Dermis microvascular lymphatic vessel endothelial cell (primary cell): ENCODE results near the gene DAZAP2. TPM values are rescaled to one million over a fixed set of nuclear protein-coding genes. Genes with fewer than 3 reads are reported as not detected.
"Not testable (repeated sequence)": the region's sequence is repeated elsewhere in the genome, so short reads cannot be mapped to it uniquely, and the experiment has no call there.

Experiments used
- DNase-seq, 2 donors: peaks; one replicate each; pipeline versions ENCODE4 v3.0.0 to v3.0.0-alpha.2; 2010; ENCODE audit warnings: low read depth in 2 of 2
- total RNA-seq: library from RNA; depleted of rRNA; stranded (reverse); fragments of >200 nt; gene quantifications from 2 replicates; pipeline ENCODE4 v1.2.1, GENCODE V29; 2014

DAZAP2 gene
- total RNA-seq, 1 donor from 2014 or later = 71.4 TPM

GRCh38 chr12:51246254-51246853 lies 7.7 kb downstream of the DAZAP2 start:
- DNase-seq = peak in 1 of 2 donors; percentile 50

GRCh38 chr12:51247523-51248206 lies 9.0 kb downstream of the DAZAP2 start:
- no peak for DNase-seq

- DNase-seq = no peak
These were observed 14.7 kb downstream of the DAZAP2 start for GRCh38 chr12:51253276-51253675.

GRCh38 chr12:51254536-51254935 lies 15.9 kb downstream of the DAZAP2 start:
- DNase-seq = no peak

GRCh38 chr12:51259600-51259999 lies 21.0 kb downstream of the DAZAP2 start:
- not testable (repeated sequence) for DNase-seq

- DNase-seq = peak in 1 of 2 donors; percentile 53
These were observed 24.1 kb downstream of the DAZAP2 start for GRCh38 chr12:51262758-51263177.

- no peak for DNase-seq
These were observed 24.7 kb downstream of the DAZAP2 start for GRCh38 chr12:51263341-51263740.

GRCh38 chr12:51264297-51264696 lies 25.7 kb downstream of the DAZAP2 start:
- DNase-seq = no peak

- no peak for DNase-seq
These were observed 26.4 kb downstream of the DAZAP2 start for GRCh38 chr12:51265024-51265423.

- DNase-seq = peak in 1 of 2 donors; percentile 40
These were observed 30.8 kb downstream of the DAZAP2 start for GRCh38 chr12:51269174-51270066.

GRCh38 chr12:51270067-51270950 lies 31.7 kb downstream of the DAZAP2 start, which contains the start of gene SMAGP:
Gene SMAGP, minus strand, starts transcription at chr12:51270415. Its CDS starts 1,137 bp downstream, at chr12:51269278.
- DNase-seq = peak in 1 of 2 donors; percentile 49

GRCh38 chr12:51270951-51271518 lies 32.4 kb downstream of the DAZAP2 start:
- DNase-seq = peak in 1 of 2 donors; percentile 62

GRCh38 chr12:51272810-51273209 lies 34.2 kb downstream of the DAZAP2 start:
- not testable (repeated sequence) for DNase-seq

GRCh38 chr12:51275088-51275487 lies 36.5 kb downstream of the DAZAP2 start:
- no peak for DNase-seq

- no peak for DNase-seq
These were observed 42.7 kb downstream of the DAZAP2 start for GRCh38 chr12:51281202-51281924.

- DNase-seq = no peak
These were observed 47.2 kb downstream of the DAZAP2 start for GRCh38 chr12:51285843-51286242.

GRCh38 chr12:51291603-51292513 lies 53.2 kb downstream of the DAZAP2 start:
- DNase-seq = not testable (repeated sequence)
